NCI-H510A (cell line): ENCODE measurements around the gene EMC6.

Source experiments
- DNase-seq: peaks from one replicate; lab custom pipeline; 2025; lab: John Stamatoyannopoulos, UW

The EMC6 gene

DNA sequence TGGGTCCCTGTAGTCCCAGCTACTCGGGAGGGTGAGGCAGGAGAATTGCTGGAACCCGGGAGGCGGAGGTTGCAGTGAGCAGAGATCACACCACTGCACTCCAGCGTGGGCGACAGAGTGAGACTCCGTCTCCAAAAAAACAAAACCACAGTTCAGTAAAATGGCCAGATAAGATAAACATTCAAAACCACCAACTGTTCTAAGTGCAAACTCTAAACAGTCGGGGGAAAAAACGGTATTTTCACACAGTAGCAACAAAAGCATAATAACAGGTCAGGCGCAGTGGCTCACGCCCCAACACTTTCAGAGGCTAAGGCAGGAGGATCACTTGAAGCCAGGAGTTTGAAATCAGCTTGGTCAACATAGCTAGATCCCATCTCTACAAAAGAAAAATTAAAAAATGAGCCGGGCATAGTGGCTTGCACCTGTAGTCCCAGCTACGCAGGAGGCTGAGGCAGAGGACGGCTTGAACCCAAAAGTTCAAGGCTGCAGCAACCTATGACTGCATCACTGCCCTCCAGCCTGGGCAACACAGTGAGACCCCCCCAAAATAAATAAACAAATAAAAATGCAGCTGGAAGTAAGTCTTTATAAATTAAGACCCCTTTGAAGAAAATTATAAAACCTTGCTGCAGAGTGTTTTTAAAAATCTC is 44.3 kb downstream of the EMC6 start:
- DNase-seq: no peak

DNA sequence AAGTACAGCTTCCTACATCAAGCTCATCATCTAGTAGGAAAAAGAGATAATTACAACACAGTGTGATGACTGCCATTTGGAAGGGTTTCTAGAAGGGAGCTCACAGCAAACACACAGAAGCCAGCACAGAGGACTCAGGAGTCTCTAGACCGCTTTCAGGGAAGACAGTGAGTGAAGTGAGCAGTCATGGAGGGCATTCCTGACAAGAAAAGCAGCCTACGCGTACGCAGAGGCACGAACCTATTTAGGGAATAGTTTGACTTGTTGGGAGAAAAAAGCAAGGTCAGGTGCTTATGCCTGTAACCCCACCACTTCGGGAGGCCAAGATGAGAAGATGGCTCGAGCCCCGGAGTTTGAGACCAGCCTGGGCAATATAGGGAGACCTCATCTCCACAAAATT is 46.7 kb downstream of the EMC6 start:
- no peak for DNase-seq

DNA sequence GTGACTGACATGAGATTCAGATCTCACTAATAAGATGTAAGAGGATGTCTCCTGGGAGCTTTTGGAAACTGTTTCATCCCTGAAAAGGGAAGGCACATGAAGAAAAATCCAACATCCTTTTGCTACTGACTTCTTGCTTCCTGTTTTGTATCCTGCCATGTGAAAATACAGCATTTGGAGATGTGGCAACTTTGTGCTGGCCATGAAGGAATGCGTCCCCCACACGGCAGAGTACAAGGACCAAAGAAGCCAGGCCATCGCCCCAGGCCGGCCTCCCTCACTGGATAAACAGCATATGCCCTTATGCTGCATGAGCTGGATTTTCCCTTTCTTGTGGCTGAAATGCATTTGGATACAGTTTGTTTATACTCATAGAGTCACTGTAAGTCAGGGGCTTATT is 49.6 kb downstream of the EMC6 start:
- DNase-seq: no peak

DNA sequence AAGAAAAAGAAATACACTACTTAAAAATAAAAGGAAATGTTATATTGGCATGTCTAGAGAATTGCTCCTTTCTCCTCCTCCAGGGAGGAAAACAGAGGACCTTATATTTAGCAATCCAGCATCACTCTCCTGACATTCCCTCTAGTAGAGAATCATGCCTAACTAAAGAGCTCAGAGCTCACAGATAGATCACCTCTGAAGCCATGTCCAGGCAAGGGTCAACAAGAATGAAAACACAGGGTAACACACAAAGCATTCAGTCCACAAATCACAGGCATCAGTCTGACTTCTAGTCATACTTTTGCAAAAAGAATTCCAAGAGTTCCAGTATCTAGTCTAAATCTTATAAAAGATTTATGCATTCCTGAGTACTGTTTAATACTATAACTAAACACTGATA is 50.7 kb downstream of the EMC6 start:
- no peak for DNase-seq
